HepG2 (cell line): ENCODE results near the gene ABCD1.

Experiments used
- CTCF ChIP-seq: sonication (generic); formaldehyde crosslinking; IDR thresholded peaks from 2 replicates; pipeline ENCODE4 v1.5.0; 2020; ENCODE audit warnings: mild to moderate bottlenecking, missing genetic modification reagents, moderate library complexity
- KLF12 ChIP-seq: sonication (generic); formaldehyde crosslinking; IDR thresholded peaks from 2 replicates; pipeline ENCODE4 v1.4.0; 2020; ENCODE audit warnings: missing genetic modification reagents, borderline replicate concordance
- MYC ChIP-seq: sonication (generic); formaldehyde crosslinking; IDR thresholded peaks from 2 replicates; pipeline ENCODE4 v1.9.0; 2021; ENCODE audit warnings: missing genetic modification reagents, borderline replicate concordance
- PRPF4 ChIP-seq: fragments of 200-400 bp; formaldehyde crosslinking; IDR thresholded peaks from 2 replicates; pipeline ENCODE4 v1.6.1; 2016; ENCODE audit warnings: low read length, low read depth; ENCODE audit not compliant: poor library complexity, severe bottlenecking
- SRSF4 ChIP-seq: fragments of 200-400 bp; formaldehyde crosslinking; IDR thresholded peaks from one replicate; pipeline ENCODE4 v1.6.1; 2018; ENCODE audit warnings: mild to moderate bottlenecking, low read depth, low read length, moderate library complexity; ENCODE audit not compliant: poor library complexity, severe bottlenecking
- U2AF2 ChIP-seq: fragments of 200-400 bp; formaldehyde crosslinking; IDR thresholded peaks from 2 replicates; pipeline ENCODE4 v1.6.1; 2017; ENCODE audit warnings: low read depth, mild to moderate bottlenecking, low read length
- ZNF230 ChIP-seq: sonication (generic); formaldehyde crosslinking; IDR thresholded peaks from 2 replicates; pipeline ENCODE4 v1.4.0; 2020; ENCODE audit warnings: mild to moderate bottlenecking, missing genetic modification reagents
- ZNF24 ChIP-seq: fragments of 450-650 bp; IDR thresholded peaks from 2 replicates; pipeline ENCODE4 v1.6.1; 2017; ENCODE audit warnings: antibody characterized with exemption, mild to moderate bottlenecking
- ZNF383 ChIP-seq: sonication (generic); formaldehyde crosslinking; IDR thresholded peaks from 2 replicates; pipeline ENCODE4 v1.4.0; 2020; ENCODE audit warnings: missing genetic modification reagents, mild to moderate bottlenecking, borderline replicate concordance
- ZNF7 ChIP-seq: IDR thresholded peaks from 2 replicates; pipeline ENCODE4 v1.6.1; 2016; ENCODE audit warnings: missing biosample characterization, missing genetic modification reagents
- TF ChIP-seq, protein P1 (sequence below): sonication (generic); formaldehyde crosslinking; IDR thresholded peaks from 2 replicates; pipeline ENCODE4 v1.4.0; 2020; ENCODE audit warnings: missing genetic modification reagents
- TF ChIP-seq, protein P2 (sequence below): IDR thresholded peaks from 2 replicates; pipeline ENCODE4 v1.6.1; 2016; ENCODE audit warnings: mild to moderate bottlenecking

- TF ChIP-seq, protein P1, sequence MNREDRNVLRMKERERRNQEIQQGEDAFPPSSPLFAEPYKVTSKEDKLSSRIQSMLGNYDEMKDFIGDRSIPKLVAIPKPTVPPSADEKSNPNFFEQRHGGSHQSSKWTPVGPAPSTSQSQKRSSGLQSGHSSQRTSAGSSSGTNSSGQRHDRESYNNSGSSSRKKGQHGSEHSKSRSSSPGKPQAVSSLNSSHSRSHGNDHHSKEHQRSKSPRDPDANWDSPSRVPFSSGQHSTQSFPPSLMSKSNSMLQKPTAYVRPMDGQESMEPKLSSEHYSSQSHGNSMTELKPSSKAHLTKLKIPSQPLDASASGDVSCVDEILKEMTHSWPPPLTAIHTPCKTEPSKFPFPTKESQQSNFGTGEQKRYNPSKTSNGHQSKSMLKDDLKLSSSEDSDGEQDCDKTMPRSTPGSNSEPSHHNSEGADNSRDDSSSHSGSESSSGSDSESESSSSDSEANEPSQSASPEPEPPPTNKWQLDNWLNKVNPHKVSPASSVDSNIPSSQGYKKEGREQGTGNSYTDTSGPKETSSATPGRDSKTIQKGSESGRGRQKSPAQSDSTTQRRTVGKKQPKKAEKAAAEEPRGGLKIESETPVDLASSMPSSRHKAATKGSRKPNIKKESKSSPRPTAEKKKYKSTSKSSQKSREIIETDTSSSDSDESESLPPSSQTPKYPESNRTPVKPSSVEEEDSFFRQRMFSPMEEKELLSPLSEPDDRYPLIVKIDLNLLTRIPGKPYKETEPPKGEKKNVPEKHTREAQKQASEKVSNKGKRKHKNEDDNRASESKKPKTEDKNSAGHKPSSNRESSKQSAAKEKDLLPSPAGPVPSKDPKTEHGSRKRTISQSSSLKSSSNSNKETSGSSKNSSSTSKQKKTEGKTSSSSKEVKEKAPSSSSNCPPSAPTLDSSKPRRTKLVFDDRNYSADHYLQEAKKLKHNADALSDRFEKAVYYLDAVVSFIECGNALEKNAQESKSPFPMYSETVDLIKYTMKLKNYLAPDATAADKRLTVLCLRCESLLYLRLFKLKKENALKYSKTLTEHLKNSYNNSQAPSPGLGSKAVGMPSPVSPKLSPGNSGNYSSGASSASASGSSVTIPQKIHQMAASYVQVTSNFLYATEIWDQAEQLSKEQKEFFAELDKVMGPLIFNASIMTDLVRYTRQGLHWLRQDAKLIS (CRISPR knock-in tag), result no peak
- TF ChIP-seq ZNF24 (no peak), MYC (no peak), CTCF (no peak), SRSF4 (no peak), ZNF383 (no peak), U2AF2 (no peak), PRPF4 (no peak), KLF12 (CRISPR knock-in tag) (no peak), ZNF7 (CRISPR knock-in tag) (no peak), ZNF230 (CRISPR knock-in tag) (no peak)
- TF ChIP-seq, protein P2, sequence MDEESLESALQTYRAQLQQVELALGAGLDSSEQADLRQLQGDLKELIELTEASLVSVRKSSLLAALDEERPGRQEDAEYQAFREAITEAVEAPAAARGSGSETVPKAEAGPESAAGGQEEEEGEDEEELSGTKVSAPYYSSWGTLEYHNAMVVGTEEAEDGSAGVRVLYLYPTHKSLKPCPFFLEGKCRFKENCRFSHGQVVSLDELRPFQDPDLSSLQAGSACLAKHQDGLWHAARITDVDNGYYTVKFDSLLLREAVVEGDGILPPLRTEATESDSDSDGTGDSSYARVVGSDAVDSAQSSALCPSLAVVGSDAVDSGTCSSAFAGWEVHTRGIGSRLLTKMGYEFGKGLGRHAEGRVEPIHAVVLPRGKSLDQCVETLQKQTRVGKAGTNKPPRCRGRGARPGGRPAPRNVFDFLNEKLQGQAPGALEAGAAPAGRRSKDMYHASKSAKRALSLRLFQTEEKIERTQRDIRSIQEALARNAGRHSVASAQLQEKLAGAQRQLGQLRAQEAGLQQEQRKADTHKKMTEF (CRISPR knock-in tag), result no peak
Observed at GRCh38 chrX:153714256-153714655, 10.4 kb upstream of the ABCD1 start.
